ENCODE data around the gene SH3BGR.

The SH3BGR gene

DNA sequence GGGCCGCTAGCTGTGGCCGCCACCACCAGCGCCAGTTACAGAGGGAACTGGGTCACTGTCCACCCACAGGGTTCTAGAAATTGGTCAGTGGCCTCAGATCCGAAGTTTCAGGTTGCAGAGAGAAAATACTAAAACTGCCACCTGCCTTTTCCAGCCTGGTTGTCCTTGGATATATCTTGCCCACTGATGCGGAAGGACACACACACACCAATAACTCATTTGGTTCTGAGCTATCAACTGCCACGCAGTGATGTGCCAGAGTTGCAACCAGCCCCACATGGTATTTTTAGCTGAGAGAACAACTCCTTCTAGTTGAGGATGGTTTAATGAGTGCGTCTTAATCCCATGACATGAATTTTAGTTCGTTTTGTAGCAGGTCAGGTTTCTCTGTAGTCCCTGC, 68.1 kb downstream of the SH3BGR start:
- no peaks in the 10 kb centered on the region for H4K20me1 ChIP-seq (ENCODE audit: control insufficient read depth, insufficient read depth, low read depth, low read length)
- H3K27ac ChIP-seq (ENCODE audit: low read depth, low read length), result no peak overlapping the region
- no peaks in the 10 kb centered on the region for H3K36me3 ChIP-seq (ENCODE audit: control insufficient read depth, low read length)
- H3F3A ChIP-seq (ENCODE audit: control insufficient read depth, insufficient read depth), result no peaks in the 10 kb centered on the region
- no peaks in the 10 kb centered on the region for H3K4me1 ChIP-seq (ENCODE audit: control insufficient read depth, low read length)
- no peaks in the 10 kb centered on the region for H3K9me2 ChIP-seq (replicated peaks; ENCODE audit: control insufficient read depth, low read length)
- TF ChIP-seq, protein P1, sequence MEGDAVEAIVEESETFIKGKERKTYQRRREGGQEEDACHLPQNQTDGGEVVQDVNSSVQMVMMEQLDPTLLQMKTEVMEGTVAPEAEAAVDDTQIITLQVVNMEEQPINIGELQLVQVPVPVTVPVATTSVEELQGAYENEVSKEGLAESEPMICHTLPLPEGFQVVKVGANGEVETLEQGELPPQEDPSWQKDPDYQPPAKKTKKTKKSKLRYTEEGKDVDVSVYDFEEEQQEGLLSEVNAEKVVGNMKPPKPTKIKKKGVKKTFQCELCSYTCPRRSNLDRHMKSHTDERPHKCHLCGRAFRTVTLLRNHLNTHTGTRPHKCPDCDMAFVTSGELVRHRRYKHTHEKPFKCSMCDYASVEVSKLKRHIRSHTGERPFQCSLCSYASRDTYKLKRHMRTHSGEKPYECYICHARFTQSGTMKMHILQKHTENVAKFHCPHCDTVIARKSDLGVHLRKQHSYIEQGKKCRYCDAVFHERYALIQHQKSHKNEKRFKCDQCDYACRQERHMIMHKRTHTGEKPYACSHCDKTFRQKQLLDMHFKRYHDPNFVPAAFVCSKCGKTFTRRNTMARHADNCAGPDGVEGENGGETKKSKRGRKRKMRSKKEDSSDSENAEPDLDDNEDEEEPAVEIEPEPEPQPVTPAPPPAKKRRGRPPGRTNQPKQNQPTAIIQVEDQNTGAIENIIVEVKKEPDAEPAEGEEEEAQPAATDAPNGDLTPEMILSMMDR (IDR thresholded peaks at IDR 0.05; ENCODE audit: low read depth, low read length, poor library complexity, severe bottlenecking), result no peak
- no peak for TF ChIP-seq EZH2phosphoT487 (IDR thresholded peaks at IDR 0.05; ENCODE audit: borderline replicate concordance, low read length)
- H3K9me3 ChIP-seq (ENCODE audit: control insufficient read depth, insufficient read depth, low read length), result no peaks in the 10 kb centered on the region
- H3K27me3 ChIP-seq (ENCODE audit: control insufficient read depth, low read length), result peaks cover 11% of the 10 kb centered on the region
- H3K4me2 ChIP-seq (ENCODE audit: low read length), result no peak overlapping the region
- no peak overlapping the region for H3K4me3 ChIP-seq (ENCODE audit: low read length)
- H3K79me2 ChIP-seq (ENCODE audit: control insufficient read depth, low read length), result no peaks in the 10 kb centered on the region

DNA sequence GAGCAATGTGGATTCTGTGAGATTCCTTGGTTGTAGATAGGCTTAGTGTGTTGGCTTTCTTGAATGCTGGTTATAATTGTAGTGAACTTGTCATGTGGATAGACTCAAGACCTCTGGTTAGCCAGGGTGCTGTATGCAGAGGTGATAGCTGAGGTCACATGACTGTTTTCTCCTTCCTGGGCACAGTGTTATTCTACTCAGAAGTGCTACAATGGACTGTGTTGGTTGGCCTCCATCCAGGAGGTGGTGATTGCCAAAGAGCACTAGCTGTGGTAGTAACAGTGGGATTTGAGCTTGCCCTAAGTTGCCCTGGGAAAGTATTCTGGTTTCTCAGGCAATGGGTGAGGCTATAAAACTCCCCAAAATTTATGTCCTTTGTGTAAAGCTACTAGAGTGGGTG, 71.6 kb downstream of the SH3BGR start:
- Histone ChIP-seq H3K79me2 (ENCODE audit: control insufficient read depth, low read length) (no peaks in the 10 kb centered on the region), H3F3A (ENCODE audit: control insufficient read depth, insufficient read depth) (no peaks in the 10 kb centered on the region), H3K9me2 (replicated peaks; ENCODE audit: control insufficient read depth, low read length) (no peaks in the 10 kb centered on the region), H3K4me2 (ENCODE audit: low read length) (no peak overlapping the region), H3K9me3 (ENCODE audit: control insufficient read depth, insufficient read depth, low read length) (no peaks in the 10 kb centered on the region), H3K36me3 (ENCODE audit: control insufficient read depth, low read length) (no peaks in the 10 kb centered on the region), H3K4me1 (ENCODE audit: control insufficient read depth, low read length) (no peaks in the 10 kb centered on the region), H3K4me3 (ENCODE audit: low read length) (no peak overlapping the region), H3K27ac (ENCODE audit: low read depth, low read length) (no peak overlapping the region), H3K27me3 (ENCODE audit: control insufficient read depth, low read length) (peaks cover 27% of the 10 kb centered on the region), H4K20me1 (ENCODE audit: control insufficient read depth, insufficient read depth, low read depth, low read length) (no peaks in the 10 kb centered on the region)
- TF ChIP-seq, protein P1 (IDR thresholded peaks at IDR 0.05; ENCODE audit: low read depth, low read length, poor library complexity, severe bottlenecking), result no peak
- TF ChIP-seq EZH2phosphoT487 (IDR thresholded peaks at IDR 0.05; ENCODE audit: borderline replicate concordance, low read length), result no peak

DNA sequence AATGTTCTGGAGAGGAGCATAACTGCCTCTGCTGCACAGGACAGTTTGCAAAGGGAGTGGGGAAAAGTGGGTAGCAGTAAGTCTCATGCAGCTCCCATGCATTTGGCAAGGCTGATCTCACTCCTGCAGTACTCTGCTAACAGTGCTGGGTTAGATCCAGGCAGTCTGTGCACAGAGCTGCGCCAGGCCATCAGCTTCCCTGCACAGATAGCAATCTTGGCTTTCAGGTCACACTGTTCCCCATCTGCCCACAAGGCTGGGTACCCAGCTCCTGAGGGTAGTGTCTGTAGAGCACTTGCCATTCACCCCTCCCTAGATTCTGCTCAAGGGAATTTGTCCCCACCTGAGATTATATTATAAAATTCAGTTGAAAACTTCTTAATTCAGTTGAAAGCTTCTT, 72.1 kb downstream of the SH3BGR start:
- Histone ChIP-seq H3K27me3 (ENCODE audit: control insufficient read depth, low read length) (peaks cover 27% of the 10 kb centered on the region), H3K36me3 (ENCODE audit: control insufficient read depth, low read length) (no peaks in the 10 kb centered on the region), H3K4me3 (ENCODE audit: low read length) (no peak overlapping the region), H3K9me3 (ENCODE audit: control insufficient read depth, insufficient read depth, low read length) (no peaks in the 10 kb centered on the region), H3K79me2 (ENCODE audit: control insufficient read depth, low read length) (no peaks in the 10 kb centered on the region), H3F3A (ENCODE audit: control insufficient read depth, insufficient read depth) (no peaks in the 10 kb centered on the region), H3K27ac (ENCODE audit: low read depth, low read length) (no peak overlapping the region), H4K20me1 (ENCODE audit: control insufficient read depth, insufficient read depth, low read depth, low read length) (no peaks in the 10 kb centered on the region), H3K4me2 (ENCODE audit: low read length) (no peak overlapping the region), H3K4me1 (ENCODE audit: control insufficient read depth, low read length) (no peaks in the 10 kb centered on the region), H3K9me2 (replicated peaks; ENCODE audit: control insufficient read depth, low read length) (no peaks in the 10 kb centered on the region)
- TF ChIP-seq, protein P1 (IDR thresholded peaks at IDR 0.05; ENCODE audit: low read depth, low read length, poor library complexity, severe bottlenecking), result no peak
- TF ChIP-seq EZH2phosphoT487 (IDR thresholded peaks at IDR 0.05; ENCODE audit: borderline replicate concordance, low read length), result no peak

DNA sequence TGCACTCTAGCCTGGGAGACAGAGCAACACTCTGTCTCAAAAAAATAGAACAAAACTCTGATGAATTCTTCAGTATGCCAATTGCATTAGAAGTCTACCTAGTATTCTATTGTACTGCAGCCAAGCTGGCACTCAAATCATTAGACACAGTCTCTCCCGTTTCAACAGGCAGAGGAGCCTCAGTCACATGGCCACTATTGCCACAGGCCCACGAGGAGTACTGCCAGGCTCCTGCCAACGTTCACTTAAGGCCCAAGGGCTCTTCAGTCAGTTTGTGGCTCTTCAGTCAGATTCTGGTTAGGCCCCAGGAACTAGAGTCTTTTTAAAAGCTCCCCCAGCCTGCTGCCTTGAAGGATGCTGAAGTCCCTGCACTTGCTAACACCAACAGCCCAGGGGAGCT, 73.4 kb downstream of the SH3BGR start:
- Histone ChIP-seq H3K79me2 (ENCODE audit: control insufficient read depth, low read length) (no peaks in the 10 kb centered on the region), H3K27ac (ENCODE audit: low read depth, low read length) (no peak overlapping the region), H3K36me3 (ENCODE audit: control insufficient read depth, low read length) (no peaks in the 10 kb centered on the region), H3K9me2 (replicated peaks; ENCODE audit: control insufficient read depth, low read length) (no peaks in the 10 kb centered on the region), H3K4me3 (ENCODE audit: low read length) (no peak overlapping the region), H3K4me1 (ENCODE audit: control insufficient read depth, low read length) (no peaks in the 10 kb centered on the region), H3K4me2 (ENCODE audit: low read length) (no peak overlapping the region), H3K27me3 (ENCODE audit: control insufficient read depth, low read length) (peaks cover 27% of the 10 kb centered on the region), H3K9me3 (ENCODE audit: control insufficient read depth, insufficient read depth, low read length) (no peaks in the 10 kb centered on the region), H3F3A (ENCODE audit: control insufficient read depth, insufficient read depth) (no peaks in the 10 kb centered on the region), H4K20me1 (ENCODE audit: control insufficient read depth, insufficient read depth, low read depth, low read length) (no peaks in the 10 kb centered on the region)
- TF ChIP-seq, protein P1 (IDR thresholded peaks at IDR 0.05; ENCODE audit: low read depth, low read length, poor library complexity, severe bottlenecking), result no peak
- no peak for TF ChIP-seq EZH2phosphoT487 (IDR thresholded peaks at IDR 0.05; ENCODE audit: borderline replicate concordance, low read length)
